SU-DHL-6 (cell line): ENCODE measurements around the gene SACM1L.

Source experiments
- CTCF ChIP-seq: fragments of 200-600 bp; sonication (generic); IDR thresholded peaks from one replicate; pipeline ENCODE4 v1.5.1; 2017; ENCODE audit warnings: antibody characterized with exemption, mild to moderate bottlenecking, low read length, moderate library complexity; ENCODE audit not compliant: insufficient read depth, poor library complexity, severe bottlenecking
- EZH2phosphoT487 ChIP-seq: fragments of 200-600 bp; sonication (generic), shearing (Covaris generic); conservative IDR thresholded peaks from 2 replicates; pipeline ENCODE4 v1.6.1; 2018; ENCODE audit warnings: mild to moderate bottlenecking, antibody characterized with exemption, low read length, moderate library complexity, mixed read lengths

- TF ChIP-seq CTCF, result no peak
- no peak for TF ChIP-seq EZH2phosphoT487
These were observed 103.4 kb downstream of the SACM1L start for GRCh38 chr3:45792516-45793172.
